Liver (tissue), 9 donors: ENCODE results near the gene SGCB. TPM values are rescaled to one million over a fixed set of nuclear protein-coding genes. Genes with fewer than 3 reads are reported as not detected.

Source experiments
- DNase-seq: peaks from one replicate; pipeline ENCODE4 v3.0.0-alpha.2; 2017; ENCODE audit warnings: low spot score
- H3K27ac ChIP-seq, 2 donors: one replicate each; pipeline ENCODE4 v1.7.0; 2013; ENCODE audit warnings: inconsistent platforms in 2 of 2, low read length in 2 of 2, control low read depth in 1 of 2, low read depth in 1 of 2, mild to moderate bottlenecking in 1 of 2
- H3K27me3 ChIP-seq, 4 donors: one replicate each; pipeline versions ENCODE4 v1.6.1 to v1.7.0; 2013; ENCODE audit warnings: low read length in 3 of 4, inconsistent platforms in 1 of 4, mild to moderate bottlenecking in 1 of 4, moderate library complexity in 1 of 4; ENCODE audit not compliant: control insufficient read depth in 4 of 4, insufficient read depth in 4 of 4
- H3K36me3 ChIP-seq, 4 donors: one replicate each; pipeline versions ENCODE4 v1.6.1 to v1.7.0; 2013; ENCODE audit warnings: low read length in 3 of 4, mild to moderate bottlenecking in 3 of 4, low read depth in 1 of 4, moderate library complexity in 1 of 4; ENCODE audit not compliant: control insufficient read depth in 4 of 4, insufficient read depth in 3 of 4
- H3K4me1 ChIP-seq, 4 donors: one replicate each; pipeline versions ENCODE4 v1.6.1 to v1.7.0; 2013; ENCODE audit warnings: low read length in 3 of 4, mild to moderate bottlenecking in 3 of 4, moderate library complexity in 1 of 4; ENCODE audit not compliant: control insufficient read depth in 4 of 4, insufficient read depth in 4 of 4
- H3K4me3 ChIP-seq, 3 donors: one replicate each; pipeline versions ENCODE4 v1.6.1 to v1.7.0; 2013; ENCODE audit warnings: low read length in 3 of 3, control low read depth in 1 of 3, low read depth in 1 of 3, mild to moderate bottlenecking in 1 of 3
- H3K9ac ChIP-seq, 2 donors: one replicate each; pipeline ENCODE4 v1.7.0; 2013; ENCODE audit warnings: low read length in 2 of 2, mild to moderate bottlenecking in 2 of 2, moderate library complexity in 2 of 2, control low read depth in 1 of 2, low read depth in 1 of 2
- H3K9me3 ChIP-seq, 4 donors: one replicate each; pipeline versions ENCODE4 v1.6.1 to v1.7.0; 2013; ENCODE audit warnings: low read length in 3 of 4; ENCODE audit not compliant: control insufficient read depth in 4 of 4
- CTCF ChIP-seq: fragments of 150-350 bp; IDR thresholded peaks from 2 replicates; pipeline ENCODE4 v1.5.1; 2017; ENCODE audit warnings: improper control_type of control experiment, low read depth, low read length; ENCODE audit not compliant: missing input control
- EGR1 ChIP-seq, 2 donors: IDR thresholded peaks; 2 replicates each; pipeline ENCODE4 v1.6.1; 2016 to 2018; ENCODE audit warnings: antibody characterized with exemption in 2 of 2, low read depth in 2 of 2
- FOXA1 ChIP-seq: IDR thresholded peaks from 2 replicates; pipeline ENCODE4 v1.6.1; 2016; ENCODE audit warnings: antibody characterized with exemption
- FOXA2 ChIP-seq: IDR thresholded peaks from 2 replicates; pipeline ENCODE4 v1.6.1; 2016; ENCODE audit warnings: antibody characterized with exemption
- GABPA ChIP-seq, 2 donors: IDR thresholded peaks in 1 of 2; conservative IDR thresholded peaks in 1 of 2; 2 replicates each; pipeline ENCODE4 v1.6.1; 2016; ENCODE audit warnings: antibody characterized with exemption in 2 of 2, mild to moderate bottlenecking in 1 of 2, moderate library complexity in 1 of 2
- HNF4G ChIP-seq: IDR thresholded peaks from 2 replicates; pipeline ENCODE4 v1.6.1; 2016; ENCODE audit warnings: antibody characterized with exemption
- JUND ChIP-seq, 2 donors: IDR thresholded peaks; 2 replicates each; pipeline ENCODE4 v1.6.1; 2016; ENCODE audit warnings: antibody characterized with exemption in 2 of 2
- MAX ChIP-seq: IDR thresholded peaks from 2 replicates; pipeline ENCODE4 v1.6.1; 2016; ENCODE audit warnings: antibody characterized with exemption
- NR2F2 ChIP-seq: IDR thresholded peaks from 2 replicates; pipeline ENCODE4 v1.6.1; 2016; ENCODE audit warnings: antibody characterized with exemption
- RAD21 ChIP-seq, 2 donors: IDR thresholded peaks; 2 replicates each; pipeline ENCODE4 v1.6.1; 2016; ENCODE audit warnings: antibody characterized with exemption in 2 of 2, mild to moderate bottlenecking in 2 of 2
- RXRA ChIP-seq, 2 donors: IDR thresholded peaks; 2 replicates each; pipeline ENCODE4 v1.6.1; 2017 to 2018; ENCODE audit warnings: antibody characterized with exemption in 2 of 2, mild to moderate bottlenecking in 1 of 2
- SP1 ChIP-seq: IDR thresholded peaks from 2 replicates; pipeline ENCODE4 v1.6.1; 2018; ENCODE audit warnings: antibody characterized with exemption, mild to moderate bottlenecking
- TAF1 ChIP-seq: conservative IDR thresholded peaks from 2 replicates; pipeline ENCODE4 v1.6.1; 2016; ENCODE audit warnings: antibody characterized with exemption, mild to moderate bottlenecking
- YY1 ChIP-seq: IDR thresholded peaks from 2 replicates; pipeline ENCODE4 v1.6.1; 2016; ENCODE audit warnings: antibody characterized with exemption, mild to moderate bottlenecking
- ZBTB33 ChIP-seq: IDR thresholded peaks from 2 replicates; pipeline ENCODE4 v1.6.1; 2016; ENCODE audit warnings: antibody characterized with exemption
- WGBS: extraction: QIAGEN DNeasy Blood & Tissue Kit; methylation state at CpG from one replicate; pipeline ENCODE4 v1.1.7; 2013; 5-methylcytosine and 5-hydroxymethylcytosine counted together
- polyA plus RNA-seq, 2 donors: library from polyadenylated mRNA; stranded (reverse) in 1 of 2; unstranded in 1 of 2; fragments of 200-250 nt in 1 of 2; fragments of >200 nt in 1 of 2; fragmentation: Nextera tagmentation in 1 of 2; extraction: Ambion mirVana in 1 of 2; gene quantifications; one replicate each; pipeline versions ENCODE4 v1.2.1 to v1.2.3, GENCODE V29; 2013 to 2015
- total RNA-seq, 2 donors: library from RNA; depleted of rRNA; stranded (reverse); fragments of >200 nt; gene quantifications; one replicate each; pipeline ENCODE4 v1.2.3, GENCODE V29; 2014
- TF ChIP-seq, protein P1 (sequence below): IDR thresholded peaks from 2 replicates; pipeline ENCODE4 v1.6.1; 2016; ENCODE audit warnings: antibody characterized with exemption
- TF ChIP-seq, protein P2 (sequence below): IDR thresholded peaks from 2 replicates; pipeline ENCODE4 v1.6.1; 2016; ENCODE audit warnings: antibody characterized with exemption, mild to moderate bottlenecking
- donor health status: healthy.
- donor health status: healthy.
- donor health status: healthy.
- donor health status: healthy.
- donor health status: healthy.

SGCB gene
- total and polyA plus RNA-seq, 4 donors = 2.0 to 5.4 (median 3.3) TPM

DNA sequence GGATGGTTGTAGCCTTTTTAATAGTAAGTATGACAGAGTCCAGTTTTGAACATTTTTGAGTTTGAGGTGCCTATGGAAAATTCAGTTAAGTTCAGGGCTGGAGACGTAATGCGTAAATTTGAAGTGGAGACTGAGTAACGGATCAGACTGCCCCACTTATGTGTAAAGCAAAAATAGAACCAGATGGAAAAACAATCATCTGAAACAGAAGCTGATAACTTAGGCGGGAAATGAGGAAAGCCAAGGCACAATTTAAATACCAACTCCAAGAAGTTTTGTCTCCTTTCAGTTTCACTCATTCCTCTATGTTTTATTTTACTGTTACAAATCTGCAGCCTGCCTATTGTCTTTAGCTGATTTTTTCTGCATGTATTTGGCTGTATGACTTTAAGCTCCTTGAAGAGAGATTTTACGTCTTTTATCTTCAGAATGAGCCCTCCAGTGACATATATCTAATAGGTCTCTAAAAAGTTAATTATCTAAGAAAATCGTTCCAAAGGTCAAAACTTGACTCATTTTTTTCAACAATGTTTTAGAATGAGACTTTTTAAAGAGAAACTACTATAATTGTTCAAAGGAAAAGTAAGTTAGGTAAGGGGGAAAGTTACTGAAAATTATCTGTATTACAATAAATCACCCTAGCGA lies 1.1 kb downstream of the SGCB start (continued):
- TF ChIP-seq, protein P1, sequence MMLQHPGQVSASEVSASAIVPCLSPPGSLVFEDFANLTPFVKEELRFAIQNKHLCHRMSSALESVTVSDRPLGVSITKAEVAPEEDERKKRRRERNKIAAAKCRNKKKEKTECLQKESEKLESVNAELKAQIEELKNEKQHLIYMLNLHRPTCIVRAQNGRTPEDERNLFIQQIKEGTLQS = no peak
- TF ChIP-seq YY1 (no peak), FOXA2 (no peak), JUND (IDR thresholded peaks at IDR 0.05) (no peak)

GRCh38 chr4:52035190-52035589 lies 2.9 kb downstream of the SGCB start:
- Histone ChIP-seq H3K4me1 (peaks cover 2 to 16% (median 7%) of the 10 kb centered on the region in 4 donors), H3K9me3 (no peaks in the 10 kb centered on the region), H3K27me3 (no peaks in the 10 kb centered on the region), H3K27ac (no peak overlapping the region), H3K36me3 (no peaks in the 10 kb centered on the region), H3K4me3 (no peak overlapping the region), H3K9ac (no peak overlapping the region)
- 94% methylated on average over 2 of the region's 2 CpGs for WGBS
- DNase-seq = no peak
- no peak for TF ChIP-seq YY1
- TF ChIP-seq, protein P2, sequence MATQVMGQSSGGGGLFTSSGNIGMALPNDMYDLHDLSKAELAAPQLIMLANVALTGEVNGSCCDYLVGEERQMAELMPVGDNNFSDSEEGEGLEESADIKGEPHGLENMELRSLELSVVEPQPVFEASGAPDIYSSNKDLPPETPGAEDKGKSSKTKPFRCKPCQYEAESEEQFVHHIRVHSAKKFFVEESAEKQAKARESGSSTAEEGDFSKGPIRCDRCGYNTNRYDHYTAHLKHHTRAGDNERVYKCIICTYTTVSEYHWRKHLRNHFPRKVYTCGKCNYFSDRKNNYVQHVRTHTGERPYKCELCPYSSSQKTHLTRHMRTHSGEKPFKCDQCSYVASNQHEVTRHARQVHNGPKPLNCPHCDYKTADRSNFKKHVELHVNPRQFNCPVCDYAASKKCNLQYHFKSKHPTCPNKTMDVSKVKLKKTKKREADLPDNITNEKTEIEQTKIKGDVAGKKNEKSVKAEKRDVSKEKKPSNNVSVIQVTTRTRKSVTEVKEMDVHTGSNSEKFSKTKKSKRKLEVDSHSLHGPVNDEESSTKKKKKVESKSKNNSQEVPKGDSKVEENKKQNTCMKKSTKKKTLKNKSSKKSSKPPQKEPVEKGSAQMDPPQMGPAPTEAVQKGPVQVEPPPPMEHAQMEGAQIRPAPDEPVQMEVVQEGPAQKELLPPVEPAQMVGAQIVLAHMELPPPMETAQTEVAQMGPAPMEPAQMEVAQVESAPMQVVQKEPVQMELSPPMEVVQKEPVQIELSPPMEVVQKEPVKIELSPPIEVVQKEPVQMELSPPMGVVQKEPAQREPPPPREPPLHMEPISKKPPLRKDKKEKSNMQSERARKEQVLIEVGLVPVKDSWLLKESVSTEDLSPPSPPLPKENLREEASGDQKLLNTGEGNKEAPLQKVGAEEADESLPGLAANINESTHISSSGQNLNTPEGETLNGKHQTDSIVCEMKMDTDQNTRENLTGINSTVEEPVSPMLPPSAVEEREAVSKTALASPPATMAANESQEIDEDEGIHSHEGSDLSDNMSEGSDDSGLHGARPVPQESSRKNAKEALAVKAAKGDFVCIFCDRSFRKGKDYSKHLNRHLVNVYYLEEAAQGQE = no peak
- no peak for TF ChIP-seq CTCF
- TF ChIP-seq ZBTB33 = no peak
- no peak for TF ChIP-seq MAX
- no peak for TF ChIP-seq RAD21 (IDR thresholded peaks at IDR 0.05)
- TF ChIP-seq SP1 = no peak
- TF ChIP-seq RXRA (IDR thresholded peaks at IDR 0.05) = no peak
- no peak for TF ChIP-seq NR2F2
- no peak for TF ChIP-seq TAF1
- no peak for TF ChIP-seq FOXA1
- no peak for TF ChIP-seq GABPA (IDR thresholded peaks at IDR 0.05 in 1 of 2, conservative IDR thresholded peaks at IDR 0.05 in 1 of 2)
- TF ChIP-seq FOXA2 = no peak
- no peak for TF ChIP-seq EGR1 (IDR thresholded peaks at IDR 0.05; ENCODE audit: low read depth in 2 of 2)
- TF ChIP-seq, protein P1 = no peak
- TF ChIP-seq HNF4G = no peak
